Skin of body (tissue), 2 donors: ENCODE measurements around the gene KDELR3. TPM values are rescaled to one million over a fixed set of nuclear protein-coding genes. Genes with fewer than 3 reads are reported as not detected.
A peak's percentile ranks its signal among the peaks of the same experiment; 100 is the strongest.

ENCODE experiments used
- DNase-seq: peaks from one replicate; lab custom pipeline; 2025; lab: John Stamatoyannopoulos, UW
- total RNA-seq: library from RNA; depleted of rRNA; stranded (reverse); fragments of >200 nt; gene quantifications from one replicate; pipeline ENCODE4 v1.2.3, GENCODE V29; 2014

The KDELR3 gene
- total RNA-seq, 1 donor from 2014 or later = 24.0 TPM

- DNase-seq = no peak
Observed at GRCh38 chr22:38437416-38437815, 30.5 kb upstream of the KDELR3 start.

DNA sequence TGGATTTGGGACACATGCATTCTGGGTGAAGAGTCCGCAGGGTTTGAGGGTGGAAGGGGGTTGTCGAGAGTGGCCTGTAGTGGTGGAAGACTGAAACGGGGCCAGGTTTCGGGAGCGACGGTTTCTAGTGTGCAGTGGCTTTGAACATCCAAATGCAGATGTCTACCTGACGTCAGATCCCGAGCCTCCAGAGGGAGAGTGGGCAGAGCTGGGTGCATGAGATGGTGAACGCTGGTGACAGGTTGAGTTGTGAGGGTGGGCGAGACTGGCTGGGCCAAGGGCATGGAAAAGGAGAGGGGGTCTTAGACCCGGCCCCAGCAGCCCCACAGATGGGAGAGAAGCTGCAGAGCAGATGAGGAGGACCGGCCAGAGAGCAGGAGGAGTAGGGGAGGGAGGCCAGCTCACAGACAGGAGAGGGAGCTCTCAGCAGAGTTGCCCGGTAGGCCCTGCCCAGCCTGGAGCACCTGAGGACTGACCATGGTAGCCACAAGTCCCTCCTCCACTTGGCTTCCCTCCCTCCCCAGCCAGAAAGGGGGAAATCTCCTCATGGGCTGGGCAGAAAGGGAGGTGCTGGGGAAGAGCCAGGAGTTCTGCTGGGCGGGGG is 27.0 kb upstream of the KDELR3 start:
- no peak for DNase-seq

GRCh38 chr22:38441620-38442287 is 26.1 kb upstream of the KDELR3 start:
- DNase-seq = no peak

- no peak for DNase-seq
Observed at GRCh38 chr22:38442967-38443627, 24.8 kb upstream of the KDELR3 start.

- DNase-seq = no peak
Observed at GRCh38 chr22:38443628-38444521, 24.0 kb upstream of the KDELR3 start.

DNA sequence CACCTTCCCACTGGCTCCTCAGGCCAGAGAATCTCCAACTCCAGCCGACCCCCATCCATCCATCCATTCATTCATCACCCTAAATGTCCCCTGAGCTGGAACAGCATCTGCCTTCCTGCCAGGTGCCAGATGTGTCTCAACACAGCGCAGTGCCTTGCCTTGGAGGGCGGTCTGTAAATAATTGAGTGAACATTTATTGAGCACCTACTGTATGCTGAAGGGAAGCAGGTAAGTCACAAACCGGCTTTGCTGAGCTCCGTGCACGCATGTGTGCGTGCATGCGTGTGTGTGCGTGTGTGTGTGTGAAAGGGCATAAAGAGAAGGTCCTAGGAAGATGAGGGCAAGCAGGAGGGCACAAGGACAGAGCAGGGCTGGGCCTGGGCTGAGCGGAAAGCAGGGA is 23.1 kb upstream of the KDELR3 start:
- DNase-seq = no peak

DNA sequence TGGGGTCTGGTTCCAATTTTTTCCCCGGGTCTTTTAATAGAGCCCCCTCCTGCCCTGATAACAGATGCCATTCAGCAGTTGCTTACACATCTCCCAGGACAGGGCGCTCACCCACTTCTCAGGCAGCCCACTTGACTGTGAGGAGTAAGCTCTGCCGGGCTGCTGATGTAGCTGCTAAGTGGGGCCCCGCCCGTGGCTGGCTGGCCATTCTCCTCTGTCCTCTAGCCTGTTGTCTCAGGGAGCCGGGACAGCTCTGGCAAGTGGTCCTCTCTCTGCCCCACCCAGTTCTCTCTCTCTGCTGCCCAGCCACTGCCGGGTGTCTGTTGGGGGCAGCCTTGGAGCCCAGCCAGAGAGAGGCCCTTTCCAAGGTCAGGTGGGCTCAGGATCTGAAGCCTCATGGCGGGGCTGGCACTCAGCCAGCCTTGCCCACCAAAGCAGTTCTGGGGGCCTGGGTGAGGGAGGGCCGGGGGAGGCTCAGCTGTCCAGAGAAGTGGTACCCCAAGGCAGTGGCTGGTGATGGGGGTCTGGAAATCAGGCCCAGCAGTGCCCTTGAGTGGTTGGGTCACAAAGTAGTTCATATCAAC is 21.8 kb upstream of the KDELR3 start:
- no peak for DNase-seq

- DNase-seq = no peak
Observed at GRCh38 chr22:38448945-38449745, 18.8 kb upstream of the KDELR3 start.

- no peak for DNase-seq
Observed at GRCh38 chr22:38449776-38450175, 18.1 kb upstream of the KDELR3 start.

DNA sequence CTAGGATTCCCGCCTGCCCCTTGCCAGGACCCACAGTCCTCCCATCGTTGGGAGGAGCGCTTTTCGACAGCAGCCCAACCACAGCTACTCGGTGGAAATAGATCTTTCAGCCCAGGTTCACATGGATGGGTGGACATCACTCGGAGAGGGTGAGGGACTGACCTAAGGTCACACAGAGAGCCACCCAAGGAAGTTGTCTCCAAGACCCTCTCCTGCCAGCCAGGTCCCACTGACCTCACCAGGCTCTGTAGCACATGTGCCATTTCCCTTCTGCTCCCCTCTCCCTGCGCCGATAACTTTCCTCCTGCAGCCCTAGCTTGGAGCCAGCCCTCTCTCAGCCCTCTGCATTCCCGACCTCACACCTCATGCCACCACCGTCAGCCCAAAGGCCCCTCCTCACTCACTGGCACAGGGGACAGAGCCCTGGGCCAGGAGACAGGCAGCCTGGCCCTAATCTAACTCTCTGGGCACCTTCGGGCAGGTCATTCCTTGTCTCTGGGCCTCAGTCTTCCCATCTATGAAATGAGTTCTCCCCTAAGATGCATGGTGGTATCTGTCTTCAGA is 17.6 kb upstream of the KDELR3 start:
- no peak for DNase-seq

- DNase-seq = no peak
Observed at GRCh38 chr22:38451404-38451803, 16.5 kb upstream of the KDELR3 start.

DNA sequence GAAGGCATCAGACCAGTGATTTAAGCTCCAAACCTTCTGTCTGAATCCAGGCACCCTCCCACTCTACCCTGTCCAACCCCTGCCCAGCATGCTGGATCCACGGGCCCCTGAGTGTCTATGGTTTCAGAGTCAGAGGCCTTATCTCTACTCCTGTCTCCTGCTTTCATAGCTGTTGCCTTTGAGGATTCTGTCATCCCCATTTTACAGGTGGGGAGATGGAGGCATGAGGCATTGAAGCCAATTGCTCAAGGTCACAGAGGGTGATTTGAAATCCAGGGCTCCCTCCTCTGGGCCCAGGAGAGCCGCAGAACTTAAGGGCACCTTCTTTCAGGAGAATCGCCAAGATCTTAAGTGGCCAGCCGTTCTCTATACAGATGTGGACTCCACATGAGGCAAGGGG is 16.0 kb upstream of the KDELR3 start:
- DNase-seq = no peak

GRCh38 chr22:38452373-38453065 is 15.4 kb upstream of the KDELR3 start:
- DNase-seq = no peak

GRCh38 chr22:38453066-38453672 is 14.7 kb upstream of the KDELR3 start:
- DNase-seq = no peak

DNA sequence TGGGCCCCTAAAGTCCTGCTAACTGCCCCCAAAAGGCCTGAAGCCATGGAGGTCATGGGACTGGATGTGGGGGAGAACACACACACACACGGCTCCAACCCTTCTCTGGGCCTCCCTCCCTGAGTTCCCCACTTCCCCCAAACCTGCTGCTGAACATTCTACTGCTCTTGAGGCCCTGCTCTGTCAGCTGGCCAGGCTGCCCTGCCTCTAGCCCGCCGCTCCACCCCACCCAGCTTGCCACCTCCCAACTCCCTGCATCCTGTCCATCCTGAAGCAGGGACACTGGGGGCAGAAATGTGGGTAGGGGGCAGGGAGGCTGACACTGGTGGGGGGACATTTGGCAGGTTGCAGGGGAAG is 13.9 kb upstream of the KDELR3 start:
- DNase-seq = no peak

GRCh38 chr22:38454353-38455075 is 13.4 kb upstream of the KDELR3 start:
- DNase-seq = no peak

DNA sequence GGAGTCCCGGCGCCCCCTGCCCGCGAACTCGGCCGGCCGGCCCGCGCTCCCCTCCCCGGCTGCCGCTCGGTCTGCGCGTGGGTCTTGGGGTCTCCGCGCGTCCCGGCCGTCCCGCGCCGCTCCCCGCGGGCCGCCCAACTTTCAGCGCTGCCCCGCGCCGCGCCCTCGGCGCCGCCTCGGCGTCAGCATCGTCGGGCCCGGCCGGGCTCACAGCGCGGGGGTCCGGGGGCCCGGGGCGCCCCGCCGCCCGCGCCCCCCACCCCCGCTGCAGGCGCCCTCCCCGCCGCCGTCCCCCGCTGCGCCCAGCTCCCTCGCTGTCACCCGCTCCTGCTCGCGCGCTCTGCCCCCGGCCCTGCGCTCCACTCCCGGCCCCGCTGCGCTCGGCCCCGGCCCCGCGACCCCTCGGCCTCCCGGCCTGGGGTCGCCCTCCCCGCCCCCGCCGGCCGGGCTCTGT is 12.8 kb upstream of the KDELR3 start, which contains the start of gene KCNJ4:
Gene KCNJ4 (minus strand): TSS at position 124 of the 454 bp plus-strand sequence. CDS start 27,067 bp downstream, outside the sequence.
- DNase-seq = no peak

DNA sequence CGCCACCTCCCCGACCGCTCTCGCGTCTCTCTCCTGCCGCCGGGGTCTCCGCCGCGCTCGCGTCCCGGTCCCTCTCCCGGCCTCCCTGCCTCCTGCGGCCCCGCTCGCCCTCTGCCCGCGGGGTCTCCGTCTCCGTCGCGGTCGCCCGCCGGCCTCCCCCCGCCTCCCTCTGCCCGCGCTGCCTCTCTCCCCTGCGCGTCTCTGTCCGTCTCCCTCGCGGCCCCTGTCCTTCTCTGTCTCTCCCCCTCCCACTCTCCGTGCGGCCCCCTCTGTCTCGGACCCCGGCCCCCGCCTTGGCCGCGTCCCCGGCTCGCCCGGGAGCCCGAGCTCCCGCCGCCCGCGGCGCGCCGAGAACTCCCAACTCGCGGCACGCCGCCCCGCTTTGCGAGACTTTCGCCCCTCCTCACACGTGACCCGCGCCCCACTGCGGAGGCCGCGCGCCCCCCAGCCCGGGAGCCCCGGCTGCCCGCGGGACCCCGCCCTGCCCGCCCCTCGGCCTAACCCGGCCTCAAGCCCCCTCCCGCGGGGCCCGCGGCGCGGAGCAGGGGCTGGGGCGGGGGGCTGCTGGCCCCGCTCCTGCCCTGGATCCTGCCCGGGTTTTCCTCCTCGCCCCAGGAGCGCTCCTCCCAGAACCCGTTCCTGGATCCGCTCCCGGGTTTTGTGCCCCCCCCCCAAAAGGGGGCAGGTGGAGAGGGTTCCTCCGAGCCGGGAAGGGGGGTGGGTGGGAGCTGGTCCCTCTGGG is 12.2 kb upstream of the KDELR3 start:
- DNase-seq = peak; percentile 22
